Fibroblast of the aortic adventitia (primary cell): ENCODE results near the gene NEO1. TPM values are rescaled to one million over a fixed set of nuclear protein-coding genes. Genes with fewer than 3 reads are reported as not detected.
"Not testable (repeated sequence)": the region's sequence is repeated elsewhere in the genome, so short reads cannot be mapped to it uniquely, and the experiment has no call there.

Experiments
- DNase-seq: peaks from one replicate; pipeline ENCODE4 v3.0.0-alpha.2; 2010; ENCODE audit warnings: low read depth
- H3K4me3 ChIP-seq: 2 replicates; pipeline ENCODE4 v1.5.1; 2011; ENCODE audit warnings: low read depth, mild to moderate bottlenecking, control low read depth, low read length, moderate library complexity
- total RNA-seq: library from RNA; depleted of rRNA; stranded (reverse); fragments of >200 nt; gene quantifications from 2 replicates; pipeline ENCODE4 v1.2.3, GENCODE V29; 2012; ENCODE audit warnings: low replicate concordance
- TF ChIP-seq, protein P1 (sequence below): IDR thresholded peaks from 2 replicates; pipeline ENCODE4 v1.5.1; 2011; ENCODE audit warnings: mild to moderate bottlenecking, low read length, control low read depth, inconsistent platforms; ENCODE audit not compliant: insufficient read depth

The NEO1 gene
- total RNA-seq, 1 donor = 26.2 TPM

DNA sequence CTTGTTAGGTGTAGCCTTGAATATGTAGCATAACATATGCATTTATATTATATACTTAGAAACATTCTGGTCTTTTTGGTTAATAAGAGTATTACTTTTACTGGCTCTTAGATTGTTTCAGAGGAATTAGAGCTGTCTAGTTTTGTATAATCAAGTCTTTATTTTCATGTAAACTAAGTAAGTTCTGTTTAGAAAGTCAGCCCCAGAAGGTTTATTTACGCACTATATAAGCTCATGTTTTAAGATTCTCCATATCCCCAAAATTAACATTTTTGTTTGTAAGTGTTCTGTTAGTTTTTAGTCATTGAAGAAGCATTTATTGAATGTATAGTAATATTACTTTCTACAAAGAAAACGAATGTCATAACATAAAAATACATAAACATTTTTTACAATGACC lies 158.4 kb downstream of the NEO1 start:
- DNase-seq = no peak
- TF ChIP-seq, protein P1, sequence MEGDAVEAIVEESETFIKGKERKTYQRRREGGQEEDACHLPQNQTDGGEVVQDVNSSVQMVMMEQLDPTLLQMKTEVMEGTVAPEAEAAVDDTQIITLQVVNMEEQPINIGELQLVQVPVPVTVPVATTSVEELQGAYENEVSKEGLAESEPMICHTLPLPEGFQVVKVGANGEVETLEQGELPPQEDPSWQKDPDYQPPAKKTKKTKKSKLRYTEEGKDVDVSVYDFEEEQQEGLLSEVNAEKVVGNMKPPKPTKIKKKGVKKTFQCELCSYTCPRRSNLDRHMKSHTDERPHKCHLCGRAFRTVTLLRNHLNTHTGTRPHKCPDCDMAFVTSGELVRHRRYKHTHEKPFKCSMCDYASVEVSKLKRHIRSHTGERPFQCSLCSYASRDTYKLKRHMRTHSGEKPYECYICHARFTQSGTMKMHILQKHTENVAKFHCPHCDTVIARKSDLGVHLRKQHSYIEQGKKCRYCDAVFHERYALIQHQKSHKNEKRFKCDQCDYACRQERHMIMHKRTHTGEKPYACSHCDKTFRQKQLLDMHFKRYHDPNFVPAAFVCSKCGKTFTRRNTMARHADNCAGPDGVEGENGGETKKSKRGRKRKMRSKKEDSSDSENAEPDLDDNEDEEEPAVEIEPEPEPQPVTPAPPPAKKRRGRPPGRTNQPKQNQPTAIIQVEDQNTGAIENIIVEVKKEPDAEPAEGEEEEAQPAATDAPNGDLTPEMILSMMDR = no peak
- H3K4me3 ChIP-seq = no peak overlapping the region

DNA sequence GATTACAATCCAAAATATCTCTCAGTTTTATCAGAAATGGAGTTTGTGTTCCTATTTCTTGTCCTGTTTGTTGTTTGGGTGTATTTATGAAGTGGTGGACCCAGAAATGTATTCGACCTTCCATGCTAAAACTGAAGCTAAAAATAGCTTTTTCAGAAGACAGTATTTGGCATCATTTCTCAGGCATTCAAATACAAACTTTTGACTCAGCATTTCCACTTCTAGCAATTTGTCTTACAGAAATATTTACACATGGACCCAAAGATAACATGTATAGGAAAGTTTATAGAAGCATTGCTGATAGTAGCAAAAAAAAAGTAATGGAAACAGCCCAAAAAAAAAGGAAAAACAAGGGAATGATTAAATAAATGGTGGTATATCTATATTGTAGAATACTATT lies 160.2 kb downstream of the NEO1 start:
- H3K4me3 ChIP-seq = no peak overlapping the region
- TF ChIP-seq, protein P1 = no peak
- DNase-seq = peak; percentile 50

DNA sequence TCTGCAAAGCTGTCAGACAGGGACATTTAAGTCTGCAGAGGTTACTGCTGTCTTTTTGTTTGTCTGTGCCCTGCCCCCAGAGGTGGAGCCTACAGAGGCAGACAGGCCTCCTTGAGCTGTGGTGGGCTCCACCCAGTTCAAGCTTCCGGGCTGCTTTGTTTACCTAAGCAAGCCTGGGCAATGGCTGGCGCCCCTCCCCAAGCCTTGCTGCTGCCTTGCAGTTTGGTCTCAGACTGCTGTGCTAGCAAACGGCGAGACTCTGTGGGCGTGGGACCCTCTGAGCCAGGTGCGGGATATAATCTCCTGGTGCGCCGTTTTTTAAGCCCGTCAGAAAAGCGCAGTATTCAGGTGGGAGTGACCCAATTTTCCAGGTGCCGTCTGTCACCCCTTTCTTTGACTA lies 169.2 kb downstream of the NEO1 start:
- DNase-seq = not testable (repeated sequence)

DNA sequence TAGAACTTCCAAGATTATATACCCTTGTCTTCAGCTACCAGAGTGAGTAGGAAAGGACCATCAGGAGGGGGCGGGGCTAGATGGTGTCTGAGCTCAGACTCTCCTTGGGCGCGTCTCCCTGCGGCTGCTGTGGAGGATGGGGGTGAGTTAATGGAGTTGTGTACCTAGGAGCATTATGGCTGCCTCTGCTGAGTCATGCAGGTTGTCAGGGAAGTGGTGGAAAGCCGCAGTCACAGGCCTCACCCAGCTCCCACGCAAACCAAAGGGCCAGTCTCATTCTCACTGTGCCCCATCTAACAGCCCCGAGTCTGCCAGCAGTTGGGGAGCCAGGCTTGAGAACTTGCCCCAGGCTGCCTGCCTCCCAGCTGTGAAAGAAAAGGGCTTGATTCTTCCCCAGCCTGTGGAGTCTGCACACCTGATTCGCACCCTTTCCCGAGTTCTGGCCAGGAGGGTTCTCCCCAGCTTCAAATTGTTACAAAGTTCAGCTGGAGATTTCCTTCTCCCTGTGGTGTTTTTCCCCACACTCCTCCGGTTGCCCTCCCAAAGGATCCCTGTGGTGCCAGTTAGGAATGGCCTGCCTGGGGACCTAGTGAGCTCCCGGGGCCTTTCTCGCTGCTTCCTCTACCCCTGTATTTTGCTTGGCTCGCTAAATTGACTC lies 173.2 kb downstream of the NEO1 start:
- no peak overlapping the region for H3K4me3 ChIP-seq
- TF ChIP-seq, protein P1 = no peak
- no peak for DNase-seq

More for the DNA sequence above, 169.2 kb downstream of the NEO1 start:
- not testable (repeated sequence) for H3K4me3 ChIP-seq

DNA sequence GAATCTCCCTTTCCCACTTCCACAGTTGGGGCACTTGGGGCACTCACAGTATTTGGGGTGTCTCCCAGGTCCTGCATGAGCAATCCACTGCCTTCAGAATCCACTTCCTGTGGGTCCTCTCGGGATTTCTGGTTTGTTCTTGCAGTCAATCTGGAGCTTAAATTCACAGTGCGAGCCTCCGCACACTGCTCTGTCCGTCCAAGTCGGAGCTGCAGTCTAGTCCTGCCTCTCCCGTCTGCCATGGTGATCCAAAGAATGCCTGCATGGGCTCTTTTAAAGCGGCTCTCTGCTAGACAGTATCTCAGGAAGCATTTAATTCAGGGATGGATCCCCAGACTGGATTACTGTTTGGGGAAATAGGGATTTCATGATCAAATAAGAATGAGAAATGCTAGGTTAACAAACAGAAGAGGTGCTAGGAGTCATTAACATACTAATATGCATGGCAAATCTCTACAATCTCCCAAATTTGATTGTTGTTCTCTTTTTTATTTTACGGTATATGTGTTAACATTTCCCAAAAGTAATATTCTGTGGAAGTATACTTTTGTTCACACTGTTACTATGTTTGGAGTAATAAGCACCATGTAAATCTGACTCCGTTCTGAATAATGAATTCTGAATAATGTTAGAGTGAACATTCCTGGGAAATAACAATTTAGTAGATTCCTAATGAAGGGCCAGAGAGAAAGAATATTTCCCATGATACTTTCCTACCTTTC lies 174.0 kb downstream of the NEO1 start:
- TF ChIP-seq, protein P1 = no peak
- DNase-seq = peak; percentile 28
- no peak overlapping the region for H3K4me3 ChIP-seq

DNA sequence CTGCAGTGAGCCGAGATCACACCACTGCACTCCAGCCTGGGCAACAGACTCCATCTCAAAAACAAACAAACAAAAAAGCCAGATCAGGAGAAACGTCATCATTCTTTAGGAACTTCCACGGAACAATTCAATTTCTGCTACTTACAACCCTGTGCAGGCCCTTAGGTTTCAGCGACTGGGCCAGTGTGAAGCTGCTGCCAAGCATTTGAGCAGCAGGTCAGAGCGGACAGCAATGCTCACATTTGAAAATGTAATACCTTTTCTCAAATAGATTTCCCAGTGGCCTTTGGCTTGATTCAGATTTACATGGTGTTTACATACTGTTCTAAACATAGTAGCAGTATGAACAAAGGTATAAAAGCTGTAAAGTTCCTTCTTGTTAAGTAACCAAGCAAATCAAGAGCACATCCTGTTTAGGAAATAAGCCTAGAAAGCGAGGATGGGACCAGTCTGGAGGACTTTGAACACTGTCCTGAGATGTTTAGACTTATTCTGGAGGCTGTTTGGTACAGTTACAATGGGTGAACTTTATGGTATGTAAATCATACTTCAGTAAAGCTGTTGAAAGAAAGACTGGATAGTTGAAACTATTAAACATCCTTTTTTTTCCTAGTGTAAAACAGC lies 175.3 kb downstream of the NEO1 start:
- no peak for DNase-seq
- TF ChIP-seq, protein P1 = no peak
- no peak overlapping the region for H3K4me3 ChIP-seq

DNA sequence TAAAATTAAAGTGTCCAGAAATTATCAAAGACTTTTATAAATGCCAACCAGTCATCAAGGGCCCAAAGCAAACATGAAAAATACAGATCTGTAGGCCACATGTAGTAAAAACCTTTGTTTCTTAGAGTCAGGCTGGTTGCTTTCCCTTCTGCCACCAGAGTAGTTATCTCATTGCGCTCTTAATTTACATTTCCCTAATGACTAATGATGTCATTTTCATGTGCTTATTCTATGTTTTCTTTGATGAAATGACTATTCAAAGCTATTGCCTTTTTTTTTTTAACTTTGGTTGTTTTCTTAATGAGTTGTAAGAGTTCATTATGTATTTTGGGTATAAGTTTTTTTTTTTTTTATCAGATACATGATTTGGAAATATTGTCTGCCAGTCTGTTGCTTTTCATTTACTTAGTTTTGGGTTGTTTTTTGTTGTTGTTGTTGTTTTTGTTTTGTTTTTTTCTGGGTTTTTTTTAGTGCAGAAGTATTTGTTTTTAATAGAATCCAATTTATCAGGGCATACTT lies 175.9 kb downstream of the NEO1 start:
- H3K4me3 ChIP-seq = no peak overlapping the region
- TF ChIP-seq, protein P1 = no peak
- DNase-seq = no peak
